Astrocyte of the cerebellum (primary cell): Measurements from ENCODE around the gene TMEM185A.

Source experiments
- DNase-seq: peaks from one replicate; pipeline ENCODE4 v3.0.0-alpha.2; 2011; ENCODE audit warnings: low read depth
- H3K4me3 ChIP-seq: 2 replicates; pipeline ENCODE4 v1.5.1; 2011; ENCODE audit warnings: mild to moderate bottlenecking, low read depth, low read length, moderate library complexity
- CTCF ChIP-seq: IDR thresholded peaks from 2 replicates; pipeline ENCODE4 v1.5.1; 2012; ENCODE audit warnings: low read length, low read depth, moderate library complexity, mild to moderate bottlenecking; ENCODE audit errors: missing control alignments
- in situ Hi-C: cut with HindIII; loops from 2 replicates; pipeline ENCODE4 v1.10.0; 2017; ENCODE audit warnings: low sequenced_read_pairs

TMEM185A gene

GRCh38 chrX:149648932-149649331, 17.3 kb upstream of the TMEM185A start:
- no peak for DNase-seq
- no peak overlapping the region for H3K4me3 ChIP-seq
- in situ Hi-C loops = no loop called here
- no peak for TF ChIP-seq CTCF

GRCh38 chrX:149647505-149647904, 15.9 kb upstream of the TMEM185A start:
- no peak overlapping the region for H3K4me3 ChIP-seq
- DNase-seq = no peak
- TF ChIP-seq CTCF = no peak
- in situ Hi-C loops = no loop called here

- no peak for DNase-seq
- in situ Hi-C loops = no loop called here
- TF ChIP-seq CTCF = no peak
Observed at GRCh38 chrX:149643496-149643895, 11.9 kb upstream of the TMEM185A start.

GRCh38 chrX:149641835-149642234, 10.2 kb upstream of the TMEM185A start:
- DNase-seq = no peak
- no peak overlapping the region for H3K4me3 ChIP-seq
- in situ Hi-C loops = no loop called here
- TF ChIP-seq CTCF = no peak

More at GRCh38 chrX:149643496-149643895, 11.9 kb upstream of the TMEM185A start:
- H3K4me3 ChIP-seq = no peak overlapping the region

GRCh38 chrX:149641432-149641831, 9.8 kb upstream of the TMEM185A start:
- no peak overlapping the region for H3K4me3 ChIP-seq
- in situ Hi-C loops = no loop called here
- no peak for DNase-seq
- no peak for TF ChIP-seq CTCF

- H3K4me3 ChIP-seq = no peak overlapping the region
- TF ChIP-seq CTCF = no peak
- in situ Hi-C loops = no loop called here
- DNase-seq = no peak
Observed at GRCh38 chrX:149639568-149639967, 8.0 kb upstream of the TMEM185A start.

- no peak overlapping the region for H3K4me3 ChIP-seq
- peak; percentile 29 for DNase-seq
- in situ Hi-C loops = no loop called here
- TF ChIP-seq CTCF = no peak
Observed at GRCh38 chrX:149638860-149639259, 7.3 kb upstream of the TMEM185A start.
